Kidney glomerular epithelial cell (primary cell): Measurements from ENCODE around the gene CDKN2B-AS1.
"Not testable (repeated sequence)": the region's sequence is repeated elsewhere in the genome, so short reads cannot be mapped to it uniquely, and the experiment has no call there.

Experiments
- DNase-seq: peaks from one replicate; lab custom pipeline; 2025; lab: John Stamatoyannopoulos, UW

Gene CDKN2B-AS1

GRCh38 chr9:22043928-22044327 lies 49.3 kb downstream of the CDKN2B-AS1 start:
- DNase-seq = no peak

- peak; percentile 89 for DNase-seq
Measured at GRCh38 chr9:22044583-22044982, 50.0 kb downstream of the CDKN2B-AS1 start.

GRCh38 chr9:22045423-22045822 lies 50.8 kb downstream of the CDKN2B-AS1 start:
- DNase-seq = no peak

- no peak for DNase-seq
Measured at GRCh38 chr9:22046243-22046885, 51.8 kb downstream of the CDKN2B-AS1 start.

GRCh38 chr9:22047596-22047995 lies 53.0 kb downstream of the CDKN2B-AS1 start:
- no peak for DNase-seq

- peak; percentile 9 for DNase-seq
Measured at GRCh38 chr9:22049411-22049810, 54.8 kb downstream of the CDKN2B-AS1 start.

GRCh38 chr9:22050924-22051323 lies 56.3 kb downstream of the CDKN2B-AS1 start:
- DNase-seq = no peak

- peak; percentile 99 for DNase-seq
Measured at GRCh38 chr9:22052376-22052945, 57.9 kb downstream of the CDKN2B-AS1 start.

- DNase-seq = no peak
Measured at GRCh38 chr9:22053178-22053577, 58.6 kb downstream of the CDKN2B-AS1 start.

- no peak for DNase-seq
Measured at GRCh38 chr9:22054076-22054475, 59.5 kb downstream of the CDKN2B-AS1 start.

GRCh38 chr9:22054529-22054928 lies 59.9 kb downstream of the CDKN2B-AS1 start:
- DNase-seq = no peak

GRCh38 chr9:22055090-22055489 lies 60.5 kb downstream of the CDKN2B-AS1 start:
- DNase-seq = no peak

GRCh38 chr9:22056402-22056801 lies 61.8 kb downstream of the CDKN2B-AS1 start:
- DNase-seq = no peak

GRCh38 chr9:22057972-22058371 lies 63.4 kb downstream of the CDKN2B-AS1 start:
- DNase-seq = not testable (repeated sequence)

GRCh38 chr9:22060831-22061383 lies 66.3 kb downstream of the CDKN2B-AS1 start:
- DNase-seq = no peak

- no peak for DNase-seq
Measured at GRCh38 chr9:22064957-22065356, 70.4 kb downstream of the CDKN2B-AS1 start.

GRCh38 chr9:22065431-22066200 lies 71.0 kb downstream of the CDKN2B-AS1 start:
- no peak for DNase-seq

- no peak for DNase-seq
Measured at GRCh38 chr9:22067196-22067595, 72.6 kb downstream of the CDKN2B-AS1 start.

GRCh38 chr9:22068369-22068768 lies 73.8 kb downstream of the CDKN2B-AS1 start:
- no peak for DNase-seq

GRCh38 chr9:22073349-22073748 lies 78.8 kb downstream of the CDKN2B-AS1 start:
- no peak for DNase-seq

GRCh38 chr9:22078081-22078480 lies 83.5 kb downstream of the CDKN2B-AS1 start:
- no peak for DNase-seq

GRCh38 chr9:22079873-22080341 lies 85.3 kb downstream of the CDKN2B-AS1 start:
- DNase-seq = peak; percentile 79
